PC-9 (cell line): ENCODE data around the gene BCL2L13.

ENCODE experiments used
- EZH2 ChIP-seq: fragments of 200-600 bp; sonication (generic); IDR thresholded peaks from 2 replicates; pipeline ENCODE4 v1.8.0; 2017; ENCODE audit warnings: antibody characterized with exemption, low read depth
- TF ChIP-seq, protein P1 (sequence below): fragments of 200-600 bp; sonication (generic); conservative IDR thresholded peaks from 2 replicates; pipeline ENCODE4 v1.6.1; 2017; ENCODE audit warnings: mixed run types, antibody characterized with exemption, mild to moderate bottlenecking, moderate library complexity

DNA sequence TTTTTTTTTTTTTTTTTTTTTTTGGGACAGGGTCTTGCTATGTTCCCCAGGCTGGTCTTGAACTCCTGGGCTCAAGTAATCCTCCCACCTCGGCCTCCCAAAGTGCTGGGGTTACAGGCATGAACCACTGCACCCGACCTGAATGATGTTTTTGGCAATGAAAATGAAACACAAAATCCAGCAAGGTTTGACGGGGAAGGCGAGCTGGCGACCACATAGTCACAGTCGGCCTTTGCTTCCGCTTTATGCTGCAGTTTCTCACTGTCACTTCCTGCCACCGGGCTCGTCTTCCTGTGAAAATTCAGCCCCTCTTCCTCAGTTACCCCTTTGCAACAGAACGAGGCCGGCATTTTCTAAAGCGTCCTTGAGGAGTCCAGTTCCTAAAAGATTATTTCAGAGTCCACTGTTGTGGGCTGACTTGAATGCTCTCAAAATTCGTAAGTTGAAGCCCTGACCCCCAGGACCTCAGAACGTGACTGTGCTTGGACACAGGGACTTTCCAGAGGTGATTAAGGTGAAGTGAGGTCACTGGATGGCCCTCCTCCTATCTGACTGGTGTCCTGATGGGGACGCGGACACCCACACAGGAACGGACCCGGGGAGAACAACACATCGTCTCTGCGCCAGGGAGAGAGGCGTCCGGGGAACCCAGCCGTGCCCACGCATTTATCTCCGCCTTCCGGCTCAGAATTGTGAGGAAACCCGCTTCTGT, 138.6 kb downstream of the BCL2L13 start:
- TF ChIP-seq, protein P1, sequence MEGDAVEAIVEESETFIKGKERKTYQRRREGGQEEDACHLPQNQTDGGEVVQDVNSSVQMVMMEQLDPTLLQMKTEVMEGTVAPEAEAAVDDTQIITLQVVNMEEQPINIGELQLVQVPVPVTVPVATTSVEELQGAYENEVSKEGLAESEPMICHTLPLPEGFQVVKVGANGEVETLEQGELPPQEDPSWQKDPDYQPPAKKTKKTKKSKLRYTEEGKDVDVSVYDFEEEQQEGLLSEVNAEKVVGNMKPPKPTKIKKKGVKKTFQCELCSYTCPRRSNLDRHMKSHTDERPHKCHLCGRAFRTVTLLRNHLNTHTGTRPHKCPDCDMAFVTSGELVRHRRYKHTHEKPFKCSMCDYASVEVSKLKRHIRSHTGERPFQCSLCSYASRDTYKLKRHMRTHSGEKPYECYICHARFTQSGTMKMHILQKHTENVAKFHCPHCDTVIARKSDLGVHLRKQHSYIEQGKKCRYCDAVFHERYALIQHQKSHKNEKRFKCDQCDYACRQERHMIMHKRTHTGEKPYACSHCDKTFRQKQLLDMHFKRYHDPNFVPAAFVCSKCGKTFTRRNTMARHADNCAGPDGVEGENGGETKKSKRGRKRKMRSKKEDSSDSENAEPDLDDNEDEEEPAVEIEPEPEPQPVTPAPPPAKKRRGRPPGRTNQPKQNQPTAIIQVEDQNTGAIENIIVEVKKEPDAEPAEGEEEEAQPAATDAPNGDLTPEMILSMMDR: no peak
- TF ChIP-seq EZH2: no peak
